HL-60 (cell line): ENCODE measurements around the gene ASF1A.

Experiments
- TF ChIP-seq, protein P1 (sequence below): IDR thresholded peaks from one replicate; pipeline ENCODE4 v1.5.1; 2011; ENCODE audit warnings: low read length, control low read depth, inconsistent platforms; ENCODE audit not compliant: insufficient read depth
- TF ChIP-seq, protein P2 (sequence below): IDR thresholded peaks from 2 replicates; pipeline ENCODE4 v1.6.1; 2012; ENCODE audit warnings: low read depth; ENCODE audit not compliant: insufficient replicate concordance

DNA sequence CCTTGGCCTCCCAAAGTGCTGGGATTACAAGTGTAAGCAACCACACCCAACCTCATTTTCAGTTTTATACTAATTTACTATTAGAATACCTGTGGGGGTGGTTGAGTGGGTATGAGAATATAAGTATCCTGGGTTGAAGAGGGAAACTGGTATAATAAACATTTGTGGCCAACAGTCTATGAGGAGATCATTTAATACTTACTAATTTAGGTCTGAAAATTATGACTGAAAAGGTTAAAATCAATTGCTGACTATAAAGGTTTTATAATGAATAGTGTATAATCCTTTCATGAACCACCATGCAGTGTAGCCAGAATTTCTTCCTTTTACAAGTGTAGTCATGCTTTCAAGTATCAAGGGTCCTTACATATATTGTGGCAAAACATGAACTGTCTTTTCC lies 11.1 kb downstream of the ASF1A start:
- TF ChIP-seq, protein P1, sequence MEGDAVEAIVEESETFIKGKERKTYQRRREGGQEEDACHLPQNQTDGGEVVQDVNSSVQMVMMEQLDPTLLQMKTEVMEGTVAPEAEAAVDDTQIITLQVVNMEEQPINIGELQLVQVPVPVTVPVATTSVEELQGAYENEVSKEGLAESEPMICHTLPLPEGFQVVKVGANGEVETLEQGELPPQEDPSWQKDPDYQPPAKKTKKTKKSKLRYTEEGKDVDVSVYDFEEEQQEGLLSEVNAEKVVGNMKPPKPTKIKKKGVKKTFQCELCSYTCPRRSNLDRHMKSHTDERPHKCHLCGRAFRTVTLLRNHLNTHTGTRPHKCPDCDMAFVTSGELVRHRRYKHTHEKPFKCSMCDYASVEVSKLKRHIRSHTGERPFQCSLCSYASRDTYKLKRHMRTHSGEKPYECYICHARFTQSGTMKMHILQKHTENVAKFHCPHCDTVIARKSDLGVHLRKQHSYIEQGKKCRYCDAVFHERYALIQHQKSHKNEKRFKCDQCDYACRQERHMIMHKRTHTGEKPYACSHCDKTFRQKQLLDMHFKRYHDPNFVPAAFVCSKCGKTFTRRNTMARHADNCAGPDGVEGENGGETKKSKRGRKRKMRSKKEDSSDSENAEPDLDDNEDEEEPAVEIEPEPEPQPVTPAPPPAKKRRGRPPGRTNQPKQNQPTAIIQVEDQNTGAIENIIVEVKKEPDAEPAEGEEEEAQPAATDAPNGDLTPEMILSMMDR, result no peak
- TF ChIP-seq, protein P2, sequence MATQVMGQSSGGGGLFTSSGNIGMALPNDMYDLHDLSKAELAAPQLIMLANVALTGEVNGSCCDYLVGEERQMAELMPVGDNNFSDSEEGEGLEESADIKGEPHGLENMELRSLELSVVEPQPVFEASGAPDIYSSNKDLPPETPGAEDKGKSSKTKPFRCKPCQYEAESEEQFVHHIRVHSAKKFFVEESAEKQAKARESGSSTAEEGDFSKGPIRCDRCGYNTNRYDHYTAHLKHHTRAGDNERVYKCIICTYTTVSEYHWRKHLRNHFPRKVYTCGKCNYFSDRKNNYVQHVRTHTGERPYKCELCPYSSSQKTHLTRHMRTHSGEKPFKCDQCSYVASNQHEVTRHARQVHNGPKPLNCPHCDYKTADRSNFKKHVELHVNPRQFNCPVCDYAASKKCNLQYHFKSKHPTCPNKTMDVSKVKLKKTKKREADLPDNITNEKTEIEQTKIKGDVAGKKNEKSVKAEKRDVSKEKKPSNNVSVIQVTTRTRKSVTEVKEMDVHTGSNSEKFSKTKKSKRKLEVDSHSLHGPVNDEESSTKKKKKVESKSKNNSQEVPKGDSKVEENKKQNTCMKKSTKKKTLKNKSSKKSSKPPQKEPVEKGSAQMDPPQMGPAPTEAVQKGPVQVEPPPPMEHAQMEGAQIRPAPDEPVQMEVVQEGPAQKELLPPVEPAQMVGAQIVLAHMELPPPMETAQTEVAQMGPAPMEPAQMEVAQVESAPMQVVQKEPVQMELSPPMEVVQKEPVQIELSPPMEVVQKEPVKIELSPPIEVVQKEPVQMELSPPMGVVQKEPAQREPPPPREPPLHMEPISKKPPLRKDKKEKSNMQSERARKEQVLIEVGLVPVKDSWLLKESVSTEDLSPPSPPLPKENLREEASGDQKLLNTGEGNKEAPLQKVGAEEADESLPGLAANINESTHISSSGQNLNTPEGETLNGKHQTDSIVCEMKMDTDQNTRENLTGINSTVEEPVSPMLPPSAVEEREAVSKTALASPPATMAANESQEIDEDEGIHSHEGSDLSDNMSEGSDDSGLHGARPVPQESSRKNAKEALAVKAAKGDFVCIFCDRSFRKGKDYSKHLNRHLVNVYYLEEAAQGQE, result no peak
